Testis (tissue), 2 donors: ENCODE data around the gene DRC7.
"Not testable (repeated sequence)": the region's sequence is repeated elsewhere in the genome, so short reads cannot be mapped to it uniquely, and the experiment has no call there.

ENCODE experiments used
- CTCF ChIP-seq, 3 experiments: fragments of 450-650 bp in 2 of 3; fragments of 200-600 bp in 1 of 3; sonication (generic) in 1 of 3; IDR thresholded peaks; one replicate each; pipeline ENCODE4 v1.5.1; 2016 to 2019; ENCODE audit warnings: antibody characterized with exemption in 3 of 3, mild to moderate bottlenecking in 2 of 3, moderate library complexity in 1 of 3
- POLR2A ChIP-seq: fragments of 450-650 bp; IDR thresholded peaks from one replicate; pipeline ENCODE4 v1.6.1; 2017; ENCODE audit warnings: antibody characterized with exemption, mild to moderate bottlenecking, moderate library complexity

DNA sequence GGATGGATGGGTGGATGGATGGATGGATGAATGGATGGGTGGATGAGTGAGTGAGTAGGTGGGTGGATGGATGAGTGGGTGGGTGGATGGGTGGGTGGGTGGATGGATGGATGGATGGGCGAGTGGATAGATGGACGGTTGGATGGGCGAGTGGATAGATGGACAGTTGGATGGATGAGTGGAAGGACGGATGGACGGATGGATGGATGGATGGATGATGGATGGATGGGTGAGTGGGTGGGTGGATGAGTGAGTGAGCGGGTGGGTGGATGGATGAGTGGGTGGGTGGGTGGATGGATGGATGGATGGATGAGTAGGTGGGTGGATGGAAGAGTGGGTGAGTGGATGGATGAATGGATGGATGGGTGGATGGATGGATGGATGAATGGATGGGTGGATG lies 35.2 kb downstream of the DRC7 start:
- TF ChIP-seq CTCF (IDR thresholded peaks at IDR 0.05); POLR2A: not testable (repeated sequence)
